Fibroblast of lung (primary cell): ENCODE data around the gene ANKRD22. TPM values are rescaled to one million over a fixed set of nuclear protein-coding genes. Genes with fewer than 3 reads are reported as not detected.

ENCODE experiments used
- DNase-seq, 2 donors: peaks; one replicate each; pipeline versions ENCODE4 v3.0.0 to v3.0.0-alpha.2; 2010; ENCODE audit warnings: low read depth in 2 of 2
- H2AFZ ChIP-seq: 2 replicates; pipeline ENCODE4 v1.5.1; 2012; ENCODE audit warnings: low read length, control low read depth, inconsistent platforms
- H3K27ac ChIP-seq: 2 replicates; pipeline ENCODE4 v1.5.1; 2011; ENCODE audit warnings: low read length, control low read depth; ENCODE audit not compliant: insufficient read depth
- H3K27me3 ChIP-seq: 2 replicates; pipeline ENCODE4 v1.5.1; 2011; ENCODE audit warnings: mild to moderate bottlenecking, low read length; ENCODE audit not compliant: control insufficient read depth, insufficient read depth
- H3K36me3 ChIP-seq: 2 replicates; pipeline ENCODE4 v1.5.1; 2011; ENCODE audit warnings: low read length; ENCODE audit not compliant: control insufficient read depth, insufficient read depth
- H3K4me1 ChIP-seq: 2 replicates; pipeline ENCODE4 v1.5.1; 2011; ENCODE audit warnings: low read length; ENCODE audit not compliant: control insufficient read depth, insufficient read depth; ENCODE audit errors: extremely low read depth
- H3K4me2 ChIP-seq: 2 replicates; pipeline ENCODE4 v1.5.1; 2011; ENCODE audit warnings: low read length, control low read depth; ENCODE audit not compliant: insufficient read depth; ENCODE audit errors: extremely low read depth
- H3K4me3 ChIP-seq, 4 experiments: fragments of 200-600 bp in 1 of 4; sonication (generic) in 1 of 4; replicated peaks in 1 of 4; 2 replicates each; pipeline ENCODE4 v1.5.1; 2011 to 2016; ENCODE audit warnings: low read length in 4 of 4, low read depth in 3 of 4, mild to moderate bottlenecking in 3 of 4, control low read depth in 2 of 4, inconsistent platforms in 1 of 4, mixed read lengths in 1 of 4; ENCODE audit not compliant: insufficient read depth in 1 of 4; ENCODE audit errors: control extremely low read depth in 1 of 4
- H3K79me2 ChIP-seq: 2 replicates; pipeline ENCODE4 v1.5.1; 2012; ENCODE audit warnings: mild to moderate bottlenecking, low read length, inconsistent platforms; ENCODE audit not compliant: control insufficient read depth, insufficient read depth
- H3K9ac ChIP-seq: 2 replicates; pipeline ENCODE4 v1.5.1; 2011; ENCODE audit warnings: mild to moderate bottlenecking, low read length, control low read depth; ENCODE audit not compliant: insufficient read depth
- H3K9me3 ChIP-seq: 2 replicates; pipeline ENCODE4 v1.5.1; 2012; ENCODE audit warnings: low read depth, low read length; ENCODE audit not compliant: control insufficient read depth, insufficient read depth
- H4K20me1 ChIP-seq: 2 replicates; pipeline ENCODE4 v1.5.1; 2011; ENCODE audit warnings: low read length; ENCODE audit not compliant: control insufficient read depth, insufficient read depth; ENCODE audit errors: extremely low read depth
- CTCF ChIP-seq, 2 donors: IDR thresholded peaks in 1 of 2; conservative IDR thresholded peaks in 1 of 2; 1 replicate in 1 of 2; 2 replicates in 1 of 2; pipeline ENCODE4 v1.5.1; 2011 to 2012; ENCODE audit warnings: low read length in 2 of 2, control low read depth in 1 of 2, inconsistent platforms in 1 of 2, low read depth in 1 of 2, mild to moderate bottlenecking in 1 of 2
- EZH2 ChIP-seq: IDR thresholded peaks from 2 replicates; pipeline ENCODE4 v1.5.1; 2012; ENCODE audit warnings: low read length, control low read depth, mild to moderate bottlenecking; ENCODE audit errors: missing control alignments
- polyA plus RNA-seq, 2 donors: library from polyadenylated mRNA; depleted of rRNA in 1 of 2; stranded (reverse) in 1 of 2; unstranded in 1 of 2; fragments of >200 nt; gene quantifications; 2 replicates each; pipeline ENCODE4 v1.2.1, GENCODE V29; 2011 to 2012; ENCODE audit warnings: missing spikeins in 1 of 2
- total RNA-seq: library from RNA; depleted of rRNA; stranded (reverse); fragments of >200 nt; gene quantifications from 2 replicates; pipeline ENCODE4 v1.2.1, GENCODE V29; 2014

ANKRD22 gene
- total and polyA plus RNA-seq, 2 donors (not counting 1 experiment from before 2014, with no cell fraction given) = 0.17 TPM; not detected in 1

GRCh38 chr10:88874281-88874680, 22.6 kb upstream of the ANKRD22 start:
- H3K36me3 ChIP-seq = no peaks in the 10 kb centered on the region
- peak; percentile 6 to 25 for DNase-seq
- H3K4me2 ChIP-seq = no peak overlapping the region
- H3K4me3 ChIP-seq = no peak overlapping the region
- TF ChIP-seq CTCF (conservative IDR thresholded peaks at IDR 0.05 in 1 of 2, IDR thresholded peaks at IDR 0.05 in 1 of 2; ENCODE audit: low read depth in 1 of 2, low read length in 2 of 2) = no peak
- no peak for TF ChIP-seq EZH2
- H3K4me1 ChIP-seq = peaks cover 2% of the 10 kb centered on the region
- no peak overlapping the region for H3K9ac ChIP-seq
- no peaks in the 10 kb centered on the region for H3K79me2 ChIP-seq
- no peaks in the 10 kb centered on the region for H4K20me1 ChIP-seq
- H2AFZ ChIP-seq = no peak overlapping the region
- H3K9me3 ChIP-seq = no peaks in the 10 kb centered on the region
- H3K27me3 ChIP-seq = no peaks in the 10 kb centered on the region
- no peak overlapping the region for H3K27ac ChIP-seq

DNA sequence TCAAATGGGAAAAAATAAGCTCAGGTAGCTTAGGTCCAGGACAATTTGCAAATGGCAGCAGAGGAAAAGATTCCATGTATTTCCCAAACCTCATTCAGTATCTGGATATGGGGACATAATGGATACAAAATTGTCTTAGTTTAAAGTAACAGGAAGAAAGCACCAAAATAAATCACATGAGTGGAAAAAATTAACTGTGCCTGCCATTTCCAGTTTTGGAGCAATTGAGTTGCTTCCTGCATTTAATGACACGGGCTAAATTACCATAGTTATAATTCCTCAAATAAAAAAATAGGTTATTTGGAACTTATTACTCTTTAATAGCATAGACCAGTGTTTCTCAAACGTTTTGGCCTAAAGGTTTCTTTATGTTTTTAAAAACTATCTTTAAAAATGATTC, 22.1 kb upstream of the ANKRD22 start:
- H3K4me1 ChIP-seq = peaks cover 2% of the 10 kb centered on the region
- no peaks in the 10 kb centered on the region for H3K36me3 ChIP-seq
- H3K9ac ChIP-seq = no peak overlapping the region
- H3K27me3 ChIP-seq = no peaks in the 10 kb centered on the region
- no peak for DNase-seq
- H2AFZ ChIP-seq = no peak overlapping the region
- H3K9me3 ChIP-seq = no peaks in the 10 kb centered on the region
- no peak overlapping the region for H3K27ac ChIP-seq
- H4K20me1 ChIP-seq = no peaks in the 10 kb centered on the region
- no peak overlapping the region for H3K4me2 ChIP-seq
- H3K79me2 ChIP-seq = no peaks in the 10 kb centered on the region
- TF ChIP-seq CTCF (conservative IDR thresholded peaks at IDR 0.05 in 1 of 2, IDR thresholded peaks at IDR 0.05 in 1 of 2; ENCODE audit: low read depth in 1 of 2, low read length in 2 of 2) = no peak
- no peak for TF ChIP-seq EZH2
- no peak overlapping the region for H3K4me3 ChIP-seq

GRCh38 chr10:88870089-88870488, 18.4 kb upstream of the ANKRD22 start:
- H3K4me2 ChIP-seq = no peak overlapping the region
- no peak for DNase-seq
- H3K4me1 ChIP-seq = peaks cover 2% of the 10 kb centered on the region
- TF ChIP-seq CTCF (conservative IDR thresholded peaks at IDR 0.05 in 1 of 2, IDR thresholded peaks at IDR 0.05 in 1 of 2; ENCODE audit: low read depth in 1 of 2, low read length in 2 of 2) (no peak), EZH2 (no peak)
- no peaks in the 10 kb centered on the region for H3K79me2 ChIP-seq
- H3K36me3 ChIP-seq = no peaks in the 10 kb centered on the region
- H3K27ac ChIP-seq = no peak overlapping the region
- no peaks in the 10 kb centered on the region for H4K20me1 ChIP-seq
- H3K9ac ChIP-seq = no peak overlapping the region
- no peaks in the 10 kb centered on the region for H3K9me3 ChIP-seq
- H2AFZ ChIP-seq = no peak overlapping the region
- H3K4me3 ChIP-seq = no peak overlapping the region
- H3K27me3 ChIP-seq = no peaks in the 10 kb centered on the region
